Activated CD4-positive, alpha-beta T cell treated with anti-CD3 and anti-CD28 coated beads, Interleukin-2, amount 50 U/mL, for 1 hour (primary cell): ENCODE data around the gene CDC42.
"Not testable (repeated sequence)": the region's sequence is repeated elsewhere in the genome, so short reads cannot be mapped to it uniquely, and the experiment has no call there.

ENCODE experiments used
- DNase-seq: peaks from one replicate; pipeline ENCODE4 v3.0.0-alpha.2; 2020

Gene CDC42

GRCh38 chr1:22052115-22053016, at the start of gene CDC42:
CDC42 (plus strand) TSS chr1:22052709; CDS start chr1:22078479, 25,770 bp downstream.
- DNase-seq = peak; percentile 97

- not testable (repeated sequence) for DNase-seq
Observed at GRCh38 chr1:22002875-22003274, 49.6 kb upstream of the CDC42 start.

GRCh38 chr1:22003959-22004358, 48.5 kb upstream of the CDC42 start:
- not testable (repeated sequence) for DNase-seq

GRCh38 chr1:22005261-22006149, 47.0 kb upstream of the CDC42 start:
- peak; percentile 34 for DNase-seq

- not testable (repeated sequence) for DNase-seq
Observed at GRCh38 chr1:22006736-22007135, 45.8 kb upstream of the CDC42 start.

GRCh38 chr1:22007262-22007661, 45.2 kb upstream of the CDC42 start:
- not testable (repeated sequence) for DNase-seq

- DNase-seq = not testable (repeated sequence)
Observed at GRCh38 chr1:22009566-22009965, 42.9 kb upstream of the CDC42 start.

- DNase-seq = not testable (repeated sequence)
Observed at GRCh38 chr1:22012752-22013151, 39.8 kb upstream of the CDC42 start.

- not testable (repeated sequence) for DNase-seq
Observed at GRCh38 chr1:22014575-22015206, 37.8 kb upstream of the CDC42 start.

- DNase-seq = peak; percentile 51
Observed at GRCh38 chr1:22018583-22019559, 33.6 kb upstream of the CDC42 start.

- no peak for DNase-seq
Observed at GRCh38 chr1:22021061-22021460, 31.4 kb upstream of the CDC42 start.

- peak; percentile 71 for DNase-seq
Observed at GRCh38 chr1:22024485-22025367, 27.8 kb upstream of the CDC42 start.

- peak; percentile 88 for DNase-seq
Observed at GRCh38 chr1:22025368-22026155, 26.9 kb upstream of the CDC42 start.

GRCh38 chr1:22026924-22027289, 25.6 kb upstream of the CDC42 start:
- no peak for DNase-seq

GRCh38 chr1:22030057-22030456, 22.5 kb upstream of the CDC42 start:
- no peak for DNase-seq

GRCh38 chr1:22030473-22030872, 22.0 kb upstream of the CDC42 start:
- DNase-seq = no peak

GRCh38 chr1:22031214-22031962, 21.1 kb upstream of the CDC42 start:
- DNase-seq = peak; percentile 53

GRCh38 chr1:22034834-22035233, 17.7 kb upstream of the CDC42 start:
- DNase-seq = not testable (repeated sequence)

- DNase-seq = no peak
Observed at GRCh38 chr1:22037520-22037919, 15.0 kb upstream of the CDC42 start.
